Breast epithelium (tissue), 4 donors: ENCODE measurements around the gene KLHL29. TPM values are rescaled to one million over a fixed set of nuclear protein-coding genes. Genes with fewer than 3 reads are reported as not detected.
A peak's percentile ranks its signal among the peaks of the same experiment; 100 is the strongest.

Source experiments
- DNase-seq, 2 donors: peaks; one replicate each; pipeline ENCODE4 v3.0.0-alpha.2; 2019; ENCODE audit warnings: low spot score in 2 of 2
- H3K27ac ChIP-seq, 2 donors: fragments of 200-600 bp; sonication (generic) in 1 of 2; one replicate each; pipeline ENCODE4 v1.5.1; 2016 to 2019; ENCODE audit warnings: mild to moderate bottlenecking in 1 of 2
- H3K27me3 ChIP-seq, 2 donors: fragments of 200-600 bp; sonication (generic) in 1 of 2; one replicate each; pipeline versions ENCODE4 v1.5.1 to v1.6.0; 2017 to 2019; ENCODE audit warnings: control low read depth in 1 of 2, mild to moderate bottlenecking in 1 of 2
- H3K36me3 ChIP-seq: fragments of 200-600 bp; one replicate; pipeline ENCODE4 v1.5.1; 2019
- H3K4me1 ChIP-seq, 2 donors: fragments of 200-600 bp; sonication (generic); one replicate each; pipeline ENCODE4 v1.5.1; 2016 to 2019; ENCODE audit warnings: control low read depth in 1 of 2
- H3K4me3 ChIP-seq, 3 donors: fragments of 200-600 bp; sonication (generic); 1 replicate in 2 of 3; 2 replicates in 1 of 3; pipeline ENCODE4 v1.5.1; 2016 to 2019; ENCODE audit warnings: mild to moderate bottlenecking in 3 of 3, moderate library complexity in 2 of 3
- H3K9me3 ChIP-seq, 2 donors: fragments of 200-600 bp; sonication (generic) in 1 of 2; one replicate each; pipeline ENCODE4 v1.5.1; 2016 to 2019; ENCODE audit warnings: control low read depth in 1 of 2
- POLR2A ChIP-seq: fragments of 450-650 bp; IDR thresholded peaks from one replicate; pipeline ENCODE4 v1.6.1; 2016; ENCODE audit warnings: antibody characterized with exemption, mild to moderate bottlenecking, moderate library complexity
- POLR2AphosphoS5 ChIP-seq, 3 donors: sonication (generic); formaldehyde crosslinking; IDR thresholded peaks; one replicate each; pipeline ENCODE4 v1.6.1; 2017; ENCODE audit warnings: antibody characterized with exemption in 3 of 3
- intact Hi-C: fragments of 100-400 bp; cut with DNase I; formaldehyde crosslinking; loops from one replicate; pipeline ENCODE4 v1.15.1; 2023; ENCODE audit warnings: low total_unique reads
- total RNA-seq, 3 donors: library from RNA; depleted of rRNA; stranded (reverse); fragments of >200 nt; gene quantifications; one replicate each; pipeline ENCODE4 v1.1.0, GENCODE V29; 2016
- TF ChIP-seq, protein P1 (sequence below), 3 donors: fragments of 450-650 bp; IDR thresholded peaks; one replicate each; pipeline ENCODE4 v1.5.1; 2016 to 2017; ENCODE audit warnings: antibody characterized with exemption in 3 of 3, mild to moderate bottlenecking in 3 of 3, moderate library complexity in 3 of 3

The KLHL29 gene
- total RNA-seq, 3 donors from 2014 or later = 4.5 to 20.9 (median 14.7) TPM

DNA sequence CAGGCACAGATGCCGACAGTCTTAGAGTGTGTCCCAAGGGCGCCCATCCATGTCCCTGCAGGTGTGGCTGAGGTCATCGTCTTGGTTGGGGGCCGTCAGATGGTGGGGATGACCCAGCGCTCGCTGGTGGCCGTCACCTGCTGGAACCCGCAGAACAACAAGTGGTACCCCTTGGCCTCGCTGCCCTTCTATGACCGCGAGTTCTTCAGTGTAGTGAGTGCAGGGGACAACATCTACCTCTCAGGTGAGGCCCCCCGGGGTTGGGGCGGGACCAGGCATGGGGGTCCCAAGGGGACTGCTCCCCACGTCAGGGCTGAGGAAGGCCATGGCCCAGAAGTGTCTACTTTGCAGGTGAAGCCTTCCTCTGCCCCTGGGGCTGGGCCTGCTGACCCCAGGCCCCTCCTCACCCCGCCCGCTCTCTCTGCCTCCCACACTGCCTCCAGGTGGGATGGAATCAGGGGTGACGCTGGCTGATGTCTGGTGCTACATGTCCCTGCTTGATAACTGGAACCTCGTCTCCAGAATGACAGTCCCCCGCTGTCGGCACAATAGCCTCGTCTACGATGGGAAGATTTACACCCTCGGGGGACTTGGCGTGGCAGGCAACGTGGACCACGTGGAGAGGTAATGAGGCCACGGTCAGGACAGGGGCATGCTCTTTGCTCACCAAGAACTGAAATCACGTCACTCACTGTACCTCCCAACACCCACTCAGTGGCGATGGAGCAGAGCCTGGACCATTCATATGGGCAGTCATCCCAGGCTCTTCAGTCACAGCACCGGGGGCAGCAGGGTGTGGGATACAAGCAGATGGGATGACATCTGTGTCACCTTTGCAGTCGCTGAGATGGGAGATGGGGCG lies 311.1 kb downstream of the KLHL29 start:
- no peak for TF ChIP-seq POLR2AphosphoS5 (IDR thresholded peaks at IDR 0.05)
- TF ChIP-seq POLR2A = no peak
- TF ChIP-seq, protein P1, sequence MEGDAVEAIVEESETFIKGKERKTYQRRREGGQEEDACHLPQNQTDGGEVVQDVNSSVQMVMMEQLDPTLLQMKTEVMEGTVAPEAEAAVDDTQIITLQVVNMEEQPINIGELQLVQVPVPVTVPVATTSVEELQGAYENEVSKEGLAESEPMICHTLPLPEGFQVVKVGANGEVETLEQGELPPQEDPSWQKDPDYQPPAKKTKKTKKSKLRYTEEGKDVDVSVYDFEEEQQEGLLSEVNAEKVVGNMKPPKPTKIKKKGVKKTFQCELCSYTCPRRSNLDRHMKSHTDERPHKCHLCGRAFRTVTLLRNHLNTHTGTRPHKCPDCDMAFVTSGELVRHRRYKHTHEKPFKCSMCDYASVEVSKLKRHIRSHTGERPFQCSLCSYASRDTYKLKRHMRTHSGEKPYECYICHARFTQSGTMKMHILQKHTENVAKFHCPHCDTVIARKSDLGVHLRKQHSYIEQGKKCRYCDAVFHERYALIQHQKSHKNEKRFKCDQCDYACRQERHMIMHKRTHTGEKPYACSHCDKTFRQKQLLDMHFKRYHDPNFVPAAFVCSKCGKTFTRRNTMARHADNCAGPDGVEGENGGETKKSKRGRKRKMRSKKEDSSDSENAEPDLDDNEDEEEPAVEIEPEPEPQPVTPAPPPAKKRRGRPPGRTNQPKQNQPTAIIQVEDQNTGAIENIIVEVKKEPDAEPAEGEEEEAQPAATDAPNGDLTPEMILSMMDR (IDR thresholded peaks at IDR 0.05) = no peak
- H3K4me3 ChIP-seq = no peak overlapping the region
- no peaks in the 10 kb centered on the region for H3K36me3 ChIP-seq
- H3K9me3 ChIP-seq = no peaks in the 10 kb centered on the region
- peak in 1 of 2 donors; percentile 47 for DNase-seq
- no peaks in the 10 kb centered on the region for H3K27me3 ChIP-seq
- no peaks in the 10 kb centered on the region for H3K4me1 ChIP-seq
- intact Hi-C loops = no loop called here
- H3K27ac ChIP-seq = no peak overlapping the region

DNA sequence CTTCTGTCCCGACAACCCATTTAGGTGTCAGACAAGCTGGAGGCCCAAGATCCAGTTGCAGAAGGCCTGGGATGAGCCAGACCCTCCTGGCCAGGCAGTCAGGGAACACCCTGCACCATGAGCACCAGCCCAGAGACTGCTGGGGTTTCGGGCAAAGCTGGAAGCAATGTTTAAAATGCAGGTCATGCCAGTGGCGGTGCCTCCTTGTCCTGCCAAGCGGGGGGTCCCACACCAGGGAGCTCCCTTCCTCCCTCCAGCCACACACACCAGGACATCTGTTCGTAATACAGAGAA lies 311.7 kb downstream of the KLHL29 start:
- no peak for DNase-seq
- H3K4me3 ChIP-seq = no peak overlapping the region
- no peaks in the 10 kb centered on the region for H3K36me3 ChIP-seq
- H3K27ac ChIP-seq = no peak overlapping the region
- no peak for TF ChIP-seq POLR2A
- no peak for TF ChIP-seq POLR2AphosphoS5 (IDR thresholded peaks at IDR 0.05)
- H3K4me1 ChIP-seq = no peaks in the 10 kb centered on the region
- no peaks in the 10 kb centered on the region for H3K27me3 ChIP-seq
- no peaks in the 10 kb centered on the region for H3K9me3 ChIP-seq
- intact Hi-C loops = no loop called here

DNA sequence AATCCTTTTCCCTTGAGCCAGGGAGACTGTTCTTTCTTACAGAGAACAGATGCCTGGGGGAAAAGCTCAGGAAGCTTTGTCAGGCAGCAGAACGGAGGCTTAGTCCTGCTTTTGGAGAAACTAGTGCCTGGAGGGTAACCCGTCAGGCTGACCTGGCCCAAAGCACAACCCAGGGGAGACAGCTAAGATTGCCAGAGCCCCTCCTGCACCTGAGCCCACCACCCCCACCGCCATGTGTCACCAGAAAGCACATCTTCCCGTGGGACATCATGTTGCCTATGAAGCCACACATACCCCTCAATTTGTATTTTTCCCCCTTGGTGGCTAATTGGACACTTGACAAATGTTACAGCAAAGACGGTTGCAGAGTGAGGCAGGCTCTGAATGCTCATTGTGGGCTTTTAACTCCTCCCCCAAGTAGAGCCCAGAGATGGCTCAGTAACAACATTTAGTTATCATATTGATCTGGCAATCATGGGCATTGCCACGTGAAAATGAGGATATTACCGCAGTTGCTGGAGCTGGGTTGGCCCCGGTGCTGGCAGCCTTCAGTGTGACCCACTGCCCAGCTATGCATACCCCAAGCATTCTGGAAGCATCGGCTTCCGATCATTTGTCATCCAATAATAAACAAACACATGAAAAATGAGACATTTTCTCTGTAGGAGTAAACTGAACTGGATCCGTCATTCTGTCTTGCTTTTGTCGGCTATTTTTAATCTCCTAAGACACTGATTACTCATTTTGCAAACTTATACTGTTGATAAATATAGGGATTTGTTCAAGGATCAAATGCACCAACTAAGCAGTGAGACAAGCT lies 312.5 kb downstream of the KLHL29 start:
- H3K27me3 ChIP-seq = no peaks in the 10 kb centered on the region
- DNase-seq = peak in 1 of 2 donors; percentile 41
- no peaks in the 10 kb centered on the region for H3K9me3 ChIP-seq
- no peaks in the 10 kb centered on the region for H3K4me1 ChIP-seq
- intact Hi-C loops = no loop called here
- no peak overlapping the region for H3K4me3 ChIP-seq
- H3K36me3 ChIP-seq = no peaks in the 10 kb centered on the region
- TF ChIP-seq, protein P1 (IDR thresholded peaks at IDR 0.05) = no peak
- TF ChIP-seq POLR2A (no peak), POLR2AphosphoS5 (IDR thresholded peaks at IDR 0.05) (no peak)
- no peak overlapping the region for H3K27ac ChIP-seq

DNA sequence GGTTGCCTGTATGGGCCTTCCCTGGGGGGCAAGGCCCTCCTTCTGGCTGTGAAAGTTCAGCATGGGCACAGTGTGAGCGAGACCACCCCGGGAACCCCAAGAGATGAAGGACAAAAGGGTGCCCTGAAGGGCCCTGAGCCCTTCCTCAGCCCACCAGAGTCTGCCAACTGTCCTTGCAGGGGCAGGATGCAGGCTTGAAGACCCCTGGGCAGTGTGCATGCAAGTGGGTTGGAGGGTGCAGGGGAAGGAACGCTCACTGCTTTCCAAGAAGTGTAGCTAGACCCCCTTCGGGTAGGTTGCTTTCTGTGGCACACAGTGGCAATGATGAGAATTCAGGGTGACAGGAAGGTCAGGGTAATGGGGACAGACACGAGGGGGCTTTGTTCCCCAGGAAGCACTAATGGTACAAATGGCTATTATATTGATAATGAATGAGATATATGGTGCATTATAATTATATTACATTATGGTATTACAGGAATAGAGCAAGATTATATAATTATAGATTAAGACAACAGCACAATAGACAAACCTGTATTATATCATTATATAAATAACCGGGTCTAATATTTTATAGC lies 313.2 kb downstream of the KLHL29 start:
- intact Hi-C loops = no loop called here
- no peaks in the 10 kb centered on the region for H3K9me3 ChIP-seq
- H3K4me3 ChIP-seq = no peak overlapping the region
- no peak for TF ChIP-seq POLR2AphosphoS5 (IDR thresholded peaks at IDR 0.05)
- no peak for TF ChIP-seq POLR2A
- TF ChIP-seq, protein P1 (IDR thresholded peaks at IDR 0.05) = no peak
- no peaks in the 10 kb centered on the region for H3K4me1 ChIP-seq
- no peaks in the 10 kb centered on the region for H3K36me3 ChIP-seq
- DNase-seq = no peak
- no peaks in the 10 kb centered on the region for H3K27me3 ChIP-seq
- H3K27ac ChIP-seq = no peak overlapping the region

DNA sequence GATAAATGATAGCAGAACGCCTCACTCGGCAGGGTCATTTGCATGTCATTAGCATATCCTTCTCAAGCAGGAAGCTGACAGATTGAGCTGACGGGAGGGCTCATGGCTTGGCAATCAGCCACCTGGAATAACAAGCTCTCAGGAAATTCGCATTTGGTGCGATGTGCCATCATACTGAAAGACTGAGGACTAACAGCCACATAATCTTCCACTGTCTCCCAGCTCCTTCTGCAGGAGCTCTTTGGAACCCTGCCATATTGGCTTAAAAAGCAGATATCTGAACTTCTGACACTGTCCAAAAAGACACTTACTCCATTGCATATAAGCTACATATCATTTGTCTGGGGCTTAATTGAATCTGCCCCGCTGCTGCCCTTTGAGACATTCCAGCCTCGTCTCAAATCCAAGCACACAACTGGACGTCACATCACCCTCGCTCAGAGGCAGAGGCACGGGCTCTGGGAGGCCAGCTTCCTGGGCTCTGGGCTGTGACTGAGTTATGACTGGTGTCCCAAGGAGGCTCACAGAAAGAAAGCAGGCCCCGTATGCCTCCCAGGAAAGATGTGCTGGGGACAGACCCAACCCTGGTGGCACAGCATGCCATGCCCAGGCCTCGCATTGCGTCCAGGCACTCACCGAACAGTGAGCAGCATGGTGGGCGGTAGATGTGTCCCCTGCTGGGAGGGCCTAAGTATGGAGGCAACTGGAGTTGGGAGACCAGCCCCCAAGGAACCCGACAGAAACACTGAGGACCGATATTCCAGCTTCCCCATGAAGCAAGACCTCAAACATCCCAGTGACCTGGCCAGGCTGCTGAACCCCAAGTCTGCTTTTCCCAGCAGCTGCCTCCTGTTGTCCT lies 314.0 kb downstream of the KLHL29 start:
- no peaks in the 10 kb centered on the region for H3K4me1 ChIP-seq
- H3K9me3 ChIP-seq = no peaks in the 10 kb centered on the region
- no peak overlapping the region for H3K4me3 ChIP-seq
- intact Hi-C loops = no loop called here
- H3K27ac ChIP-seq = no peak overlapping the region
- peak in 1 of 2 donors; percentile 33 for DNase-seq
- H3K27me3 ChIP-seq = no peaks in the 10 kb centered on the region
- no peaks in the 10 kb centered on the region for H3K36me3 ChIP-seq
- TF ChIP-seq POLR2AphosphoS5 (IDR thresholded peaks at IDR 0.05) (no peak), POLR2A (no peak)
- TF ChIP-seq, protein P1 (IDR thresholded peaks at IDR 0.05) = no peak
